ENCODE results near the gene PLCL1.

The PLCL1 gene

DNA sequence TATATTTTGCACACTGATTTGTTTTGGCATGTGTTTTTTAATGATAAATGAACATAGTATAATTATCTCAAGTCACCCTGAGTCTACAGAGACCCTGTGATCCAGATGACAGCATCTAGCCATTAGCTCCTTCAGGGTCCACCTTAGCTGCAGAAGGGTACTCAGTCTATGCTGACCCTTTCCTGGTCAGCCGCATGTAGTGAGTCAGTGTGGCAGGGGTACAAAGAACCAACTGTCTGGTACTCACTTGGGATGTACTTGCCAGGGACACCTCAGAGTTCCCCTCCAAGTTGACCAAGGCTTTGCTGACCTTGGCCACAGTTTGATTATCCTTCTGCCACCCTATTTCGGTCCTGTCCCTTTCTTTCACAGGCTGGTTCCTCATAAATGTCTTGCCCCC, 369.5 kb downstream of the PLCL1 start:
- H3K27ac ChIP-seq = no peak overlapping the region
- TF ChIP-seq ZFX (IDR thresholded peaks at IDR 0.05; ENCODE audit: borderline replicate concordance) = no peak
- TF ChIP-seq, protein P1, sequence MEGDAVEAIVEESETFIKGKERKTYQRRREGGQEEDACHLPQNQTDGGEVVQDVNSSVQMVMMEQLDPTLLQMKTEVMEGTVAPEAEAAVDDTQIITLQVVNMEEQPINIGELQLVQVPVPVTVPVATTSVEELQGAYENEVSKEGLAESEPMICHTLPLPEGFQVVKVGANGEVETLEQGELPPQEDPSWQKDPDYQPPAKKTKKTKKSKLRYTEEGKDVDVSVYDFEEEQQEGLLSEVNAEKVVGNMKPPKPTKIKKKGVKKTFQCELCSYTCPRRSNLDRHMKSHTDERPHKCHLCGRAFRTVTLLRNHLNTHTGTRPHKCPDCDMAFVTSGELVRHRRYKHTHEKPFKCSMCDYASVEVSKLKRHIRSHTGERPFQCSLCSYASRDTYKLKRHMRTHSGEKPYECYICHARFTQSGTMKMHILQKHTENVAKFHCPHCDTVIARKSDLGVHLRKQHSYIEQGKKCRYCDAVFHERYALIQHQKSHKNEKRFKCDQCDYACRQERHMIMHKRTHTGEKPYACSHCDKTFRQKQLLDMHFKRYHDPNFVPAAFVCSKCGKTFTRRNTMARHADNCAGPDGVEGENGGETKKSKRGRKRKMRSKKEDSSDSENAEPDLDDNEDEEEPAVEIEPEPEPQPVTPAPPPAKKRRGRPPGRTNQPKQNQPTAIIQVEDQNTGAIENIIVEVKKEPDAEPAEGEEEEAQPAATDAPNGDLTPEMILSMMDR (IDR thresholded peaks at IDR 0.05) = no peak

DNA sequence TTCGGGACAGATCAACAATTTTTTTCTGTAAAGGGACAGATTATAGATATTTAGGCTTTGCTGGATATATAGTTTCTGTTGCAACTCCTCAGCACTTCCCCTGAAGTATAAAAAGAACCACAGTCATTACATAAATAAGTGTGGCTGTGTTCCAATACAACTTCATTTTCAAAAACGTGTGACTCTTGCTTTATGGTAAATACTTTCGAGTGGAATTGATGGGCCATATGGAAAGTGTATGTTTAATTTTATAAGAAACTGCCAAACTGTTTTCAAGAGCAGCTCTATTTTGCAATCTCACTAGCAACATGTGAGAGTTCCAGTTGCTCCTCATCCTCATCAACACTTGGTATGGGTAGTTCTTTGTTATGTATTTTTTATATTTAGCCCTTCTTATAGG, 370.9 kb downstream of the PLCL1 start:
- TF ChIP-seq ZFX (IDR thresholded peaks at IDR 0.05; ENCODE audit: borderline replicate concordance) = no peak
- TF ChIP-seq, protein P1 (IDR thresholded peaks at IDR 0.05) = no peak

DNA sequence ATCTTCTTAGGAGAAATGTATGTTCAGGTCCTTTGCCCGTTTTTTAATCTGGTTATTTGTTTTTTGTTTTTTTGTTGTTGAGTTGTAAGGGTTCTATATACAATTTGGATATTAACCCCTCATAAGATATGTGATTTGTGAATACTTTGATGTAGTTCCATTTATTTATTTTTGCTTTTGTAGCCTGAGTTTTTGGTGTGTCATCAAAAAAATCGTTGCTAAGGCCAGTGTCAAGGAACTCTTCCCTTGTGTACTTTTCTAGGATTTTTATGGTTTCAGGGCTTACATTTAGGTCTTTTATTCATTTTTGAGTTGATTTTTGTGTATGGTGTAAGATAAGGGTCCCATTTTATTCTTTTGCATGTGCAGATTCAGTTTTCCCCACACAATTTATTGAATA, 372.6 kb downstream of the PLCL1 start:
- no peak overlapping the region for H3K27ac ChIP-seq
- TF ChIP-seq, protein P1 (IDR thresholded peaks at IDR 0.05) = no peak
- TF ChIP-seq ZFX (IDR thresholded peaks at IDR 0.05; ENCODE audit: borderline replicate concordance) = no peak

More for the DNA sequence above, 370.9 kb downstream of the PLCL1 start:
- H3K27ac ChIP-seq = no peak overlapping the region

DNA sequence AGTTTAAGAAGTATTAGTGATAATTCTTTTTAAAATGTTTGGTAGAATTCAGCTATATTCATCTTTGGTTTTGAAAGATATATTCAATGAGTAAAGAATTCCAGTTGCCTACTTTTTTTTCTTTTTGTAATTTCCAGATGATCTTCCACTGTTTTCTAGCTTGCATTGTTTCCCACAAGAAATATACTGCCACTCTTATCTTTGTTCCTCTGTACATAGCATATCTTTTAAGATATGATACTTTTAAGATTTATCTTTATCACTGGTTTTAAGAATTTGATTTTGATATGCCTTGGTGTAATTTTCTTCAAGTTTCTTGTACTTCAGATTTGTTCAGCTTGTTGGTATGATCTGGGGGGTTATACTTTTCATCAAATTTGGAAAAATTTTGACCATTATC, 374.4 kb downstream of the PLCL1 start:
- TF ChIP-seq ZFX (IDR thresholded peaks at IDR 0.05; ENCODE audit: borderline replicate concordance) = no peak
- TF ChIP-seq, protein P1 (IDR thresholded peaks at IDR 0.05) = no peak
- no peak overlapping the region for H3K27ac ChIP-seq

DNA sequence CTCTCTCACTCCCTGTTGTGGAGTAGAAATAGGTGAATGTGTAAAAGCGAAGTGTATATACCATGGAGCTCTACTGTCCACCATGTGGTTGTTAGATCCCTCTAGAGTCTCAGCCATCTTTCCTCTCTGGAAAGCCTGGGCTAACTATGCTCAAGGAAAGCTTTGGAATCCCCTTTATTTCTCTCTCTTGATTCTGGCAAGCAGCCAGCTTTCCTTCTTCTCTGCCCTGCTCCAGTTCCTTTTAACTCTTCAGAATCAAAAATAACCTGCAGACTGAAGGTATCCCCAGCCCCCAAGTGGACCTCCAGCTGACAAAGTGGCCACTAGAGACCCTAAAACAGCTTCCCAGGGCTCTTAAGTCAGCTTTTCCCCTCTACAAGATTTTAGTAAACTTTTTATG, 381.9 kb downstream of the PLCL1 start:
- TF ChIP-seq, protein P1 (IDR thresholded peaks at IDR 0.05) = no peak
- TF ChIP-seq ZFX (IDR thresholded peaks at IDR 0.05; ENCODE audit: borderline replicate concordance) = no peak
- H3K27ac ChIP-seq = no peak overlapping the region

DNA sequence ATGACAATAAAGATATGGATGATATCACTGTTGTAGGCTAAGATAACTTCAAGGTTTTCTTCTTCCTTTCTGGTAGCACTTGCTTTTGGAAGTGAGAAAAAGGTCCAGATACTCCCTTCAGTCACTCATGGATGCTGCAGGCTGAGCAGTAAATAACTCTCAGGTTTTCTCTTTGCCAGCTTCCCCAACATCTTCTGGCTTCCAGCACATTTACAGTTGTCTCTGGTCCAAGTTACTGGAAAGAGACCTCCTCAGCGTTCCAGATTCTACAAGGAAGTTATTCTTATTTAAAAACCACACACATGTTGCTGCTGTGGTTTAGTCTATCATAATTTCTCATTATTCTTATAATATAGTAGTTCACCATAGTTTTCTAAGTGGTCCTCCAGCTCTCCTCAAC, 383.4 kb downstream of the PLCL1 start:
- no peak overlapping the region for H3K27ac ChIP-seq
- TF ChIP-seq ZFX (IDR thresholded peaks at IDR 0.05; ENCODE audit: borderline replicate concordance) = no peak
- TF ChIP-seq, protein P1 (IDR thresholded peaks at IDR 0.05) = no peak

- no peak for TF ChIP-seq ZFX (IDR thresholded peaks at IDR 0.05; ENCODE audit: borderline replicate concordance)
- TF ChIP-seq, protein P1 (IDR thresholded peaks at IDR 0.05) = no peak
- H3K27ac ChIP-seq = no peak overlapping the region
These were observed 384.6 kb downstream of the PLCL1 start for GRCh38 chr2:198188982-198189381.

All from 22Rv1 (cell line).